ENCODE data around the gene SEMA3E.

GRCh38 chr7:83677180-83677866 is 28.4 kb upstream of the SEMA3E start:
- no peak for TF ChIP-seq CTCF (IDR thresholded peaks at IDR 0.05)
- no peak for TF ChIP-seq POLR2A (IDR thresholded peaks at IDR 0.05; ENCODE audit: low read depth)
- no peak for TF ChIP-seq EP300 (IDR thresholded peaks at IDR 0.05)
- TF ChIP-seq POLR2AphosphoS5 (IDR thresholded peaks at IDR 0.05) = peak in 1 of 2 donors; percentile 65
